Measurements from ENCODE around the gene NPAS3. TPM values are rescaled to one million over a fixed set of nuclear protein-coding genes. Genes with fewer than 3 reads are reported as not detected.

The NPAS3 gene
- total and polyA plus RNA-seq, 2 donors (not counting 3 experiments of a cell fraction or from before 2014, with no cell fraction given), result 0.10 to 0.13 TPM

GRCh38 chr14:33065634-33066033 lies 127.0 kb downstream of the NPAS3 start:
- H3K4me3 ChIP-seq (replicated peaks in 1 of 3; ENCODE audit: insufficient read depth in 1 of 3, low read depth in 1 of 3, low read length in 3 of 3), result no peak overlapping the region
- H3K9me1 ChIP-seq (replicated peaks; ENCODE audit: control insufficient read depth, extremely low read depth, insufficient read depth, low read length), result no peaks in the 10 kb centered on the region
- ChIA-PET POLR2A (no interaction called here), CTCF (no interaction called here)
- no peak overlapping the region for H3K9ac ChIP-seq (replicated peaks; ENCODE audit: extremely low read depth, insufficient read depth, low read length)
- no peaks in the 10 kb centered on the region for H3K9me3 ChIP-seq (replicated peaks; ENCODE audit: control insufficient read depth, insufficient read depth, low read length)
- no peak overlapping the region for H2AFZ ChIP-seq (ENCODE audit: low read depth, low read length)
- H3K36me3 ChIP-seq (ENCODE audit: control insufficient read depth in 2 of 2, extremely low read depth in 1 of 2, insufficient read depth in 2 of 2, low read length in 2 of 2), result no peaks in the 10 kb centered on the region
- BruUV-seq (replicated peaks), result no TSS peak
- intact Hi-C loops (cut with micrococcal nuclease) (no loop called here), dilution Hi-C loops (cut with MboI; ENCODE audit: extremely low pct_ligation_motif_present, low sequenced_read_pairs) (no loop called here)
- DNase-seq (ENCODE audit: low read depth, low spot score) (no peak), FAIRE-seq (no peak)
- no peak overlapping the region for H3K27ac ChIP-seq (ENCODE audit: insufficient read depth, low read depth, low read length)
- H3K4me2 ChIP-seq (ENCODE audit: insufficient read depth, low read length), result no peak overlapping the region
- no peaks in the 10 kb centered on the region for H3K4me1 ChIP-seq (ENCODE audit: control insufficient read depth, extremely low read depth, insufficient read depth, low read length)
- H3K79me2 ChIP-seq (ENCODE audit: control insufficient read depth, insufficient read depth, low read length), result no peaks in the 10 kb centered on the region
- H4K20me1 ChIP-seq (replicated peaks; ENCODE audit: control insufficient read depth, extremely low read depth, insufficient read depth, low read length), result no peaks in the 10 kb centered on the region
- TF ChIP-seq JUN (IDR thresholded peaks at IDR 0.05; ENCODE audit: borderline replicate concordance, insufficient read depth, insufficient read length, low read depth) (no peak), POLR2AphosphoS5 (IDR thresholded peaks at IDR 0.05; ENCODE audit: insufficient read depth, low read depth, low read length) (no peak), POLR2A (IDR thresholded peaks at IDR 0.05; ENCODE audit: low read depth, low read length) (no peak), EZH2 (IDR thresholded peaks at IDR 0.05; ENCODE audit: borderline replicate concordance, low read depth, low read length, severe bottlenecking) (no peak), FOS (IDR thresholded peaks at IDR 0.05; ENCODE audit: borderline replicate concordance, insufficient read depth, low read length) (no peak), CTCF (IDR thresholded peaks at IDR 0.05; ENCODE audit: extremely low read depth in 1 of 2, insufficient read depth in 1 of 2, low read depth in 1 of 2, low read length in 2 of 2) (no peak), MYC (IDR thresholded peaks at IDR 0.05; ENCODE audit: low read depth, low read length) (no peak), GATA2 (IDR thresholded peaks at IDR 0.05; ENCODE audit: insufficient read depth, insufficient read length, low read depth, low read length) (no peak)
- TF ChIP-seq, protein P1, sequence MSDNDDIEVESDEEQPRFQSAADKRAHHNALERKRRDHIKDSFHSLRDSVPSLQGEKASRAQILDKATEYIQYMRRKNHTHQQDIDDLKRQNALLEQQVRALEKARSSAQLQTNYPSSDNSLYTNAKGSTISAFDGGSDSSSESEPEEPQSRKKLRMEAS (IDR thresholded peaks at IDR 0.05; ENCODE audit: insufficient read depth, insufficient read length), result no peak
- H3K27me3 ChIP-seq (ENCODE audit: control insufficient read depth in 2 of 2, insufficient read depth in 2 of 2, low read length in 2 of 2), result no peaks in the 10 kb centered on the region

Data from endothelial cell of umbilical vein (primary cell).